HG02678 (cell line): ENCODE measurements around the gene MLLT10.
"Not testable (repeated sequence)": the region's sequence is repeated elsewhere in the genome, so short reads cannot be mapped to it uniquely, and the experiment has no call there.

Experiments used
- ATAC-seq: cut with Tn5 transposase; IDR thresholded peaks from one replicate; pipeline ENCODE4 v1.9.1; 2021; ENCODE audit warnings: mild to moderate bottlenecking, moderate library complexity; ENCODE audit not compliant: unreplicated experiment

The MLLT10 gene

DNA sequence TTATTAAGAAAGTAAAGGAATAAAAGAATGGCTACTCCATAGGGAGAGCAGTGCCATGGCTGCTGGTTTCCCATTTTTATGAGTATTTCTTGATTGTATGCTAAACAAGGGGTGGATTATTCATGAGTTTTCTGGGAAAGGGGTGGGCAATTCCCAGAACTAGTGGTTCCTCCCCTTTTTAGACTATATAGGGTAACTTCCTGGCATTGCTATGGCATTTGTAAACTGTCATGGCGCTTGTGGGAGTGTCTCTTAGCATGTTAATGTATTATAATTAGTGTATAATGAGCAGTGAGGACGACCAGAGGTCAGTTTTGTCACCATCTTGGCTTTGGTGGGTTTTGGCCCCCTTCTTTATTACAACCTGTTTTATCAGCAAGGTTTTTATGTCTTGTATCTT lies 40.5 kb downstream of the MLLT10 start:
- not testable (repeated sequence) for ATAC-seq

DNA sequence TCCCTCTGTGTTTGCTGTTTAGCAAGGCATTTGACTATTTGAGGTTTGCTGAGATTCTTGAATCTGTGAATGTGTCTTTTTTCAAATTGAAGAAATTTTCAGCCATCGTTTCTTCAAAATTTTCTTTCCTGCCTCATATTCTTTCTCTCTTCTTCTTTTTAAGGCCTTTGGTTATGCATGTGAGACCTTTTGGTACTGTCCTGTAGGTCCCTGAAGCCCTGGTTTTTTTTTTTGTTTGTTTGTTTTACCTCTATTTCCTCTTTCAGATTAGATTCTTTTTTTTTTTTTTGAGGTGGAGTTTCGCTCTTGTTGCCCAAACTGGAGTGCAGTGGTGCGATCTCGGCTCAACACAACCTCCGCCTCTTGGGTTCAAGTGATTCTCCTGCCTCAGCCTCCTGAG lies 45.3 kb downstream of the MLLT10 start:
- ATAC-seq, result no peak

DNA sequence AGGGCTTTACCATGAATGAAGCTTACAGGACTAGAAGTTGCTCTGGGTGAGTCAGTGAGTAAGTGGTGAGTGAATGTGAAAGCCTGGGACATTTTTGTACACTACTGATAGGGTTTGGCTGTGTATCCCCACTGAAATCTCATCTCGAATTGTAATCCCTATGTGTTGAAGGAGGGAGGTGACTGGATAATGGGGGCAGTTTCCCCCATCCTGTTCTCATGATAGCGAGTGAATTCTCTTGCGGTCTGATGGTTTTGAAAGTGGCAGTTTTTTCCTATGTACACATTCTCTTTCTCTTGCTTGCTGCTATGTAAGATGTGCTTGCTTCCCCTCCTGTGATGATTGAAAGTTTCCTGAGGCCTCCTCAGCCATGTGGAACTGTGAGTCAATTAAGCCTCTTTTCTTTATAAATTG lies 47.4 kb downstream of the MLLT10 start:
- ATAC-seq, result peak; percentile 61

DNA sequence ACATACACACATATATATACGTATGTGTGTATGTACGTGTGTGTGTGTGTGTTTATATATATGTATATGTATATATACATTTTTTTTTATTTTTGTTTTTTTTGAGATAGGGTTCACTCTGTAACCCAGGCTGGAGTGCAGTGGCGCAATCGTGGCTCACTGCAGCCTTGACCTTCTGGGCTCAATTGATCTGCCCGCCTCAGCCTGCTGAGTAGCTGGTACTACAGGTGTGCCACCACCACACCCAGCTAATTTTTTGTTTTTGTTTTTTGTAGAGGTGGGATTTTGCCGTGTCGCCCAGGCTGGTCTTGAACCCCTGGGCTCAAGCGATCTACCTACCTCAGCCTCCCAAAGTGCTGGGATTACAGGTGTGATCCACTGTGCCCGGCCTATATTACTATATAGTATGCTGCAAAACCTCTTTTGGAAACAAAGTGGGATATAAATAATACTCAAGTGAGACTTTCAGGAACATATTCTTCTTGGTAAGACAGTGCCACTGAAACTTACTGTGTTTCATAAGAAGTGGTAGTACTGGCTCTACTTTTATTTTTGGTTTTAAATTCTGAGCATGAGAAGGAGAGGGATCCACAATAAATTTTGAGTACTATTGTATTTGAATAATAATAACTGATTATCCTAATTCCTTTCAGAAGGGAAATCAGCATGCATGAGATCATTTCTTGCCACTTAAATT lies 51.0 kb downstream of the MLLT10 start:
- peak; percentile 45 for ATAC-seq

DNA sequence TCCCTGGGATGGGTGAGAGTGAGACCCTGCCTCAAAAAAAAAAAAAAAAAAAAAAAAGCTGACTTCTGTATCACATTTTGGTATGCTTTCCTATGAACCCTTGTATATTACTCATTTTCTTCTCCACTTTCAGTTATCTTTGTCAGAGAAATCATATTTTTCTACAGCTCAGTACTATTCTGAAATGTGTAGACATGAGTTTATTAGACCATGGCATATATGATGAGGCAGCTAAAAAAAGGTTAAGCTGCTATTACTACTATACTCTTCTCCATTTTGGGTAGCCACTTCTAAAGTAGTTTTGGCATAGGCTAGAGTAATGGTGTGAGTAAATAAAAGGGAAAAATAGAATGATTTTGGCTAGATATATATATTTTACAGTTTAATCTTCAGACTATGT lies 53.4 kb downstream of the MLLT10 start:
- ATAC-seq, result no peak

DNA sequence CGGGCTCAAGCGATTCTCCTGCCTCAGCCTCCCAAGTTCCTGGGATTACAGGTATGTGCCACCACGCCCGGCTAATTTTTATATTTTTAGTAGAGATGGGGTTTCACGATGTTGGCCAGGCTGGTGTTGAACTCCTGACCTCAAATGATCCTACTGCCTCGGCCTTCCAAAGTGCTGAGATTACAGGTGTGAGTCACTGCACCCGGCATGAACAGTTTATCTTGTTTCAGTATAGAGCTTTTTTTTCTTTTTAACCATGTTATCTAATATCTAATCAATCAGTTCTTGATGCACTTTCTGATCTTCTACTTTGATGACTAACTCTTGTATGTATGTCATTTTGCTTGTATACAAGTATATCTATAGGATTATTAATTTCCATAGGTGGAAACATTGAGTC lies 54.1 kb downstream of the MLLT10 start:
- ATAC-seq, result not testable (repeated sequence)

DNA sequence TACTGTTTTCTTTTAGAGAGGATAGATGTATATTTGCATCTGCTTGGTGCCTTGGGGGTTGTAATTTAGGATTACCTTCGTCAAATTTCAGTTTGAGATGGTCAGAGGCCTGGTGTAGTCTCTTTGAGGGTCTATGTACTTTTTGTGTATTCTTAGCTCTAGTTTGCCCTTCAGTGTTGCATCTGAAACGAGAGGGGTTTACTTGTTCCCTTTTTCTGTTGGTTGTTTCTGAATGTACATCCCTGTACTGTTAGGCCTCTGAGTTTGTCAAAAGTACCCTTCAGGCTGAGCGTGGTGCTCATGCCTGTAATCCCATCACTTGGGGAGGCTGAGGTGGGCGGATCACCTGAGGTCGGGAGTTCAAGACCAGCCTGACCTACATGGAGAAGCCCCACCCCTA lies 60.0 kb downstream of the MLLT10 start:
- ATAC-seq, result no peak

DNA sequence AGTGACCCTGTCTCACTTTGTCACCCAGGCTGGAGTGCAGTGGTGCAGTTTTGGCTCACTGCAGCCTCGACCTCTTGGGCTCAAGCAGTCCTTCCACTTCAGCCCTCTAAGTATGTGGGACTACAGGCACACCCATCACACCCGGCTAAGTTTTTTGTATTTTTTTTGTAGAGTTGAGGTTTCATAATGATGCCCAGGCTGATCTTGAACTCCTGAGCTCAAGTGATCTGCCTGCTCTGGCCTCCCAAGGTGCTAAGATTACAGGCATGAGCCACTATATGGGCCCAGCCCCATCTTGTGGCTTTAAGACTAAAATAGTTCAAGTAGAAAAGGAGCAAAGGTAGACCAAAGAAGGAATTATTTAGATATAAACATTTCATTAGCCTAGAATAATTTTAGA lies 65.5 kb downstream of the MLLT10 start:
- no peak for ATAC-seq

DNA sequence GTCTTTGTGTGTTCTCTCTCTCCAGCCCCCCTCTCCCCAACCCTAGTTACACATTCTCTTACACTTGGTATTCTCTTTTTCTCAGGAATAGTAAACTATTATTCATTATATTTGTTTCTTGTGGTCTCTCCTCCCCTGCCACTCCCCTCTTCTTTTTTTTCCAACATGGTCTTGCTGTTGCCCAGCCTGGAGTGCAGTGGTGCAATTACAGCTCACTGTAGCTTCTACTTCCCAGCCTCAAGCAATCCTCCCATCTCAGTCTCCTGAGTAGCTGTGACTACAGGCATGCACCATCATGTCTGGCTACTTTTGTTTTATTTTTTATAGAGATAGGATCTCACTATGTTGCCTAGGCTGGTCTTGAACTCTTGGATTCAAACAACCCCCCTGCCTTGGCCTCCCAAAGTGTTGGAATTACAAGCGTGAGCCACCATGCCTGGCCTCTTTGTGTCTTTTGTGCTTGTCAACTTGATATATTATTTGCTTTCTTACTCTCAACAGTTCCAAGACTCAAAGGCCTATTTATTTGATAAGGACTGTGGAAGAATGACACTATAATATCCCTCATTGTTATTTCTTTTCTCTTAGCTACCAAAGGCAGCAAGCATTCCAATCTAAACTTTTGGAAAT lies 66.9 kb downstream of the MLLT10 start:
- ATAC-seq, result no peak

DNA sequence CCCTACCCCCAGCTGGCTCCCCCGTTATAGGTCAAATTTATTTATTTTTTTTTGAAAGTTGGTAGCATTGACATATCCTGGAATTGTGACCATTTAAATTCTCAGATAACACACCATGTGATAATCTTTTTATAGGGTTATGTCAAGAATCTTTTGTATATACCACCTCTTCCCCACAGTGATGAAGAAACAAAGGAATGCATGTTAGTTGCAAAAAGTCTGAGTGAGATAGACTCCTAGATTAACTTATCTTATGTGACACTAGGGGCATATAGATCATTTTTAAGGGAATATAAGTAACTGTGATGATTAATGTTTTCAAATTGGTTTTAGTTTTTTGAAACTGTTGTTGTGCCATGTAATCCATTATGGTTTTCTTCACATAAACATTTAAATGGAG lies 68.3 kb downstream of the MLLT10 start:
- no peak for ATAC-seq

DNA sequence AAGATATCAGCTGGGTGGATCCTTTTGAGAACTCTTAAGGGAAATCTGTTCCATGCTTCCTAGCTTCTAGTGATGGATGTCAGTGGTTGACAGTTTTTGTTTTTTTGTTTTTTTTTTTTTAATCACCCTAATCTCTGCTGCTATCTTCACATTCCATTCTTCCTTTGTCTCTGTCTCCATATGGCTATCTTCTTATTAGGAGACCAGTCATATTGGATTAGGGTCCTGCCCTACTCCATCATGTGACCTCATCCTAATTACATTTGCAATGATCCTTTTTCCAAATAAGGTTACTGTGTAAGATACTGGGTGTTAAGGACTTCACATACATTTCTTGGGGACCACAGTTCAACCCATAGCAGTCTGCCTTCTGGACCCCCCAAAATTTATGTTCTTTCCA lies 69.7 kb downstream of the MLLT10 start:
- ATAC-seq, result no peak

DNA sequence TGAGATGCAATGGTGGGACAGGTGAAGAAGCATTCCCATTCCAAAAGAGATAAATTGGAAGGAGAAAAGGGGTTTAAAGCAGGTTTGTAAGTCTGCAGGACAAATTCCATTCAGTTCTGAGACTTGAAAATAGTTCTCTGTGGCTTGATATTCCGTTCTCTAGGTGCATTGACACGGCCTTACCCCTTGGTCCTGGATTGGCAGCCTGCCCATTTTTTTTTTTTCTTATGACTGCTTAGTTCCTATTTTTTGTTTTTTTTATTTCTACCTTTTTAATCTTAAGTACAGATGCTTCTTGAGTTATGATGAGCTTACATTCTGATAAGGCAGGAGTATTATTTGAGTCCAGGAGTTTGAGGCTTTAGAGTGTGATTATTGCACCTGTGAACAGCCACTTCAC lies 70.6 kb downstream of the MLLT10 start:
- no peak for ATAC-seq

DNA sequence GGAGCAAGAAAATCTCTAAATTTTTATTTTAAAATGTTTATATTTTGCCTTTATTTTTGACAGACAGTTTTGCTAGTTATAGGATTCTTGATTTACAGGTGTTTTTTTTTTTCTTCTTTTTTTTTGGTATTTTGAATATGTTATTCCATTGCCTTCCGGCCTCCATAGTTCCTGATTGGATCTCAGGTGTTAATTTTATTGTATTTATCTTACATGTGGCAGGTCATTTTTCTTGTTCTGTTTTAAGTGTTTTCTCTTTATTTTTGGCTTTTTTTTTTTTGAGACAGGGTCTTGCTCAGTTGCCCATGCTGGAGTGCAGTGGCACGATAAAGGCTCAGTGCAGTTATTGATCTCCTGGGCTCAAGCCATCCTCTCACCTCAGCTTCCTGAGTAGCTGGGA lies 73.9 kb downstream of the MLLT10 start:
- no peak for ATAC-seq

DNA sequence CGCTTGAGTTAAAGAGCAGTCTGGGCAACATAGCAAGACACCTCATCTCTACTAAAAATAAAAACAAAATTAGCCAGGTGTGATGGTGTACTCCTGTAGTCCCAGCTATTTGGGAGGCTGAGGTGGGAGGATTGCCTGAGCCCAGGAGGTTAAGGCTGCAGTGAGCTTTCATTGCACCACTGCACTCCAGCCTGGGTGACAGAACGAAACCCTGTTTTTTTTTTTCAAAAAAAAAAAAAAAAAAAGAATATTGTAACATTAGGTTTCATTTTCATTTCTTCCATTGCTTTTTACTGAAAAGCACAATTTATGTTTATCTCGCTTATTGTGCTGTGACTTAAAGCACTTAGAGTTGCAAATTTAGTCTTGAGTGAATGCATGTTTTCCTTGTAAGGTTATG lies 80.0 kb downstream of the MLLT10 start:
- ATAC-seq, result no peak

DNA sequence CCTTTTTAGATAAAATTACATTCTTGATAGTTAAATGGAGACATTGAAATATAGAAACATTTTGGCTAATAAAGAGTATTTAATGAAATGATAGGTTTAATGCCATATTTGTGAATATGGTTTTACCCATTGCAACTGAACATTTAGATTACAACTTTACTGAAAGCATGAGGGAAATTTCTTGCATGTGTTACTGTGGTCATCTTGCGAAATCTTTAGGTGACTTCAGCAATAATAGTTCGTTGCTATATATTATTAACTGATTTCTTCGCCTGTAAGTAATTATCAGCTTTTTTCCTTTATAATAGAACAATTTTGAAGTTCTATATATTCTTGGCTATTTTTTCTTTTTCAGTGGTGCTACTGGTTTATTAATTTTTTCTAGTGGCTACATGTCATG lies 83.2 kb downstream of the MLLT10 start:
- ATAC-seq, result no peak

DNA sequence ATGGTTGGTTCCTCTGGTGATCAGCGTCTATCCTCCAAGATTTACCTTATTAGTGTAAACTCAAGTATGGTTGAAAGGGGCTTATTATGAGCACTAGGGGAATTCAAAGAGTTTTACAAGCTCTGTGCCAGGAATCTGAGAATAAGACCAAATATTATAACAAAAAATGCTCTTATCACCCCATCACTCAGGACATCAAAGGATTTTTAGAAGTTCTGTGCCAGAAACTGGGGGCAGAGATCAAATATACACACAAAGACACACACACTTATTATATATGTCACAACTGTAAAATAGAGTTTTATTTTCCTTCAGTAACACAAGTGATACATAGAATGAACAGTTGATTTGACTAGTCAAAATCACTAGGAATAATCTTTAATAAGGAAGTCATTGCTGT lies 89.3 kb downstream of the MLLT10 start:
- no peak for ATAC-seq

DNA sequence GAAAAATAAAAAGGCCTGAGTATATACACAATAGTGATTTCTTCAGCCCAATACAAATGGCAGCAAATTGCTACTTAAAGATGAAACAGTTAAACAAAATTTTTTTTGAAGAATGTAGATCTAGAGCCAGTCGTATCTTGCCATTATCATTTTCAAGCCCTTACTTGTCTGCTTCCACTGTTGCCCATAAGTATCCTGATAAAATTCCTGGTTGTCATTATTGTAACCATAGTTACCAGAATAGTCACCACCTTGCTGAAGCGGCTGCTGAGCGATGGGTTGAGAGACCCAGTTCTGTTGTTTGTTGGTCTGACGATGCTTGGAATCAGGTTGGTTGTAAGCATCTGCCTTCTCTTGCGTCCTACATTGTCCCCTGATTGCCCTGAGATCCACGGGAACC lies 90.4 kb downstream of the MLLT10 start:
- not testable (repeated sequence) for ATAC-seq

DNA sequence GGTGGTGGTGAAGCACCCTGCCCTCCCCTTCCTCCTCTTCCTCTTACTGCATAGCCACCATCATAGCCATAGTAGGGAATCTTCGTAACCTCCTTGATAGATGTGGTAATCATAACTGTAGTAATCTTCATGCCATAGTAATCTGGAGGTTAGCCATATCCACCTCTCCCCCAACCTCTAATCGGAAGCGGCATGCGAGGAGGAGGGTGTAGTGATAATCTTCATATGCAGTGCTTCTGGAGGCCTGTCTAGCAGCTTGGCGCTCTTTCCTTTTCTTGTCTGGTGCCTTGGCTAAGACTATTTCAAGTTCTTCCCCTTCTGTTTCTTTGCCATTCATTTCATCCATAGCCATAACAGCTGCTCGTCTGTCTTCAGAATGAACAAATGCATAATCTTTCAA lies 90.9 kb downstream of the MLLT10 start:
- ATAC-seq, result no peak

DNA sequence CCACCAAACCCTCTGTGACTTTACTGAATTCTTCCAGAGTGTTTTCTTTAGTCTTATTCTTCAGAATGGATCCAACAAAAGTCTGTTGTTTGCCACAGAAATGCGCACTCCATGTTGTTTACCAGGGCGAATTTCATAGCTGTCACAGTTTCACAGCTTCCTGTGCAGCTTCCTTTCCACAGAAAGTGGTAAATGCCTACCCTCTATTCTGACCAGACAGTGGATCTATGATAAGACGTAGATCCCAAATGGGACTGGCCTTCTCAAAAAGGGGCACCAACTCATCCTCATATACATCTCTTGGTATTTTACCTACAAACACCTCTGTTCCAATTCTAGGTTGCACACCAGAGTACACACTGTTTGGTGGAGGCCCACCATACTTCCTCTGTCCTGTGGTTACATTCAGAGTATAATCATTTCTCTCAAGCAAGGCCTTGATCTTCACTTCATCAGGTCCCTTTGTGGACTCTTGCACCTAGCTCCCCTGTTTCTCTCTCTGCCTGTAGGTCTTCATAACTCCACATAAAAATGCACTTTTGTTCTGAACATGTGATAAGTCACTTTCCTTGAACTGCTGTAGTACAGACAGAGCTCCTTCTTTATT lies 91.7 kb downstream of the MLLT10 start:
- ATAC-seq, result no peak

DNA sequence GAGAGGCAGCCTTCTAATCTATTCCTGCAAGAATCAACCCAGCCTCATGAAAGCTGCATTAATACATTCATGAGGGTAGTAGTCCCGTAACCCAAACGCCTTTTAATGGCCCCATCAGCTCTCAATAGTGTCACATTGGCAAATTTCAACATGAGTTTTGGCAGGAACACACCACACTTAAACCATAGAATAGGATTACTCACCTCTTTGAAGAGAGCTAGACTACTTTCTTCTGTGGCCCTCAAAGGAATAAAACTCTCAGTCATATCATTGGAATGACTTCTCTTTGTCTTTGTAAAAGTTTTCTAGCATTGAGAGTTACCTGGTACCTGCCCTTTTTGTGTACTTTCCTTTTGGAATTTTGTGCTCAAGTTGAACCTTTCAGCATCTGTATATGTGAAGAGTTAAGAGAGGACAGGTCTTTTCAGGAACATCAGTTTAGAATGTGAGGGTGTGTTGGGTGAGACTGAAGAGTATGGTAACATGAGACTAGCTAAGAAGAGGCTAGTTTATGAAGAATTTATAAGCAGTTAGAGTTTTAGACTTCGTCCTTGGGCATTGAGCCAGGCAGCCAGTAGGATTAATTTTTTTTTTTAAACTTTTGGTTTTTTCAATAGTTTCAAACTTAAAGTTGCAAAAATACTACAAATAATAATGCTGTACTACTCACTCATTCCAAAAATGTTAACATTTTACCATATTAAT lies 92.6 kb downstream of the MLLT10 start:
- no peak for ATAC-seq

DNA sequence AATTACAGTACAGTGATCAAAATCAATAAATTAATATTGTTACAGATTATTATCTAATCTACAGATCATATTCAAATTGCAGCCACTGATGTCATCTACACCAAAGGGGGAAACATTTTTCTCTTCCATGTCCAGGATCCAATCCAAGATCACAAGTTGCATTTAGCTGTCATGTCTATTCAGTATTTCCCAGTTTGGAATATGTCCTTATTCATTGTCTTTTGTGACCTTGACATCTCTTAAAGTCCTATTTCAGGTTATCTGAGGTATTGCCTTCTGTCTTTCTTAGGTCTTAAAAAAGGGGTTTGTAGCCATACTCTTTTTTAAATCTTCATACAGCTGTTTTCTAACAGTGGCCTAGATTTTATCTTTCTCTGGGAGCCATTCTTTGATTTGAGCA lies 93.3 kb downstream of the MLLT10 start:
- ATAC-seq, result no peak

DNA sequence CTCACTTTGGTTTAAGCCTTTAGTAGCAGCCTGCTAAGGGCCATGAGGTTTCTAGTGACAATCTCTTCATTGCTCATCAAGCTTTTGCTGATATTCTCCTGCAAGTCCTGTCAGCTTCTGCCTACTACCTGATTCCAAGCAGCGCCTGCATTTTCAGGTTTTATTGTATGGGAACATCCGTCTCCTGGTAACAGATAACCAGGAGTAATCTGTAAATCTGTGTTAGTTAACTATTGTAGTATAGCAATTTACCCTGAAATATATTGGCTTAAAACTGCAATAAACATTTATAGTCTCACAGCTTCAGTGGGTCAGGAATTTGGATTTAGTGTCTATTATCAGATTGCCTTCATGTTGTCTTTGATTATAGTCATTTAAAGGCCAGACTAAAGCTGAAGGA lies 94.0 kb downstream of the MLLT10 start:
- ATAC-seq, result no peak
